NCI-H2227 (cell line): Measurements from ENCODE around the gene HOXB9.

ENCODE experiments used
- DNase-seq: peaks from one replicate; lab custom pipeline; 2025; ENCODE audit not compliant: unreplicated experiment; lab: John Stamatoyannopoulos, UW

Gene HOXB9

GRCh38 chr17:48639982-48640857 lies 14.1 kb upstream of the HOXB9 start:
- DNase-seq, result no peak

- DNase-seq, result no peak
These were observed 13.0 kb upstream of the HOXB9 start for GRCh38 chr17:48639136-48639535.

- DNase-seq, result no peak
These were observed 11.4 kb upstream of the HOXB9 start for GRCh38 chr17:48637323-48638260.

- DNase-seq, result peak; percentile 92
These were observed 10.2 kb upstream of the HOXB9 start for GRCh38 chr17:48636177-48637018.

- no peak for DNase-seq
These were observed 8.5 kb upstream of the HOXB9 start for GRCh38 chr17:48634493-48635208.

- DNase-seq, result no peak
These were observed 7.1 kb upstream of the HOXB9 start for GRCh38 chr17:48633266-48633677.

GRCh38 chr17:48632579-48633265 lies 6.6 kb upstream of the HOXB9 start:
- no peak for DNase-seq

- no peak for DNase-seq
These were observed 5.8 kb upstream of the HOXB9 start for GRCh38 chr17:48631693-48632578.

- no peak for DNase-seq
These were observed 5.0 kb upstream of the HOXB9 start for GRCh38 chr17:48630925-48631692.

GRCh38 chr17:48630009-48630924 lies 4.1 kb upstream of the HOXB9 start:
- no peak for DNase-seq

GRCh38 chr17:48629411-48629759 lies 3.2 kb upstream of the HOXB9 start:
- DNase-seq, result no peak

GRCh38 chr17:48628649-48629410 lies 2.7 kb upstream of the HOXB9 start:
- no peak for DNase-seq

- DNase-seq, result no peak
These were observed 1.7 kb upstream of the HOXB9 start for GRCh38 chr17:48627623-48628521.

- DNase-seq, result no peak
These were observed 1.0 kb upstream of the HOXB9 start for GRCh38 chr17:48627118-48627597.
